ENCODE measurements around the gene BHMT2.

GRCh38 chr5:79042188-79042587, 27.4 kb upstream of the BHMT2 start:
- TF ChIP-seq CTCF (IDR thresholded peaks at IDR 0.05) (no peak), POLR2A (IDR thresholded peaks at IDR 0.05) (no peak)

All from heart left ventricle (tissue), 13 donors.